ENCODE results near the gene ABHD2. TPM values are rescaled to one million over a fixed set of nuclear protein-coding genes. Genes with fewer than 3 reads are reported as not detected.

The ABHD2 gene
- total and polyA plus RNA-seq, 12 donors: 5.6 to 316 (median 135) TPM

GRCh38 chr15:89205991-89206585 lies 117.8 kb downstream of the ABHD2 start:
- TF ChIP-seq CTCF (IDR thresholded peaks at IDR 0.05): no peak
- no peak for TF ChIP-seq POLR2A (IDR thresholded peaks at IDR 0.05)
- Histone ChIP-seq H3K36me3 (replicated peaks in 1 of 2) (no peaks in the 10 kb centered on the region), H3K27ac (no peak overlapping the region), H3K4me3 (no peak overlapping the region), H3K27me3 (no peaks in the 10 kb centered on the region), H3K9me3 (replicated peaks in 1 of 3) (no peaks in the 10 kb centered on the region), H3K4me1 (replicated peaks in 1 of 2) (peaks cover 0 to 8% of the 10 kb centered on the region in 2 donors)
- no peak for DNase-seq
- WGBS, 4 donors: 59 to 68% (median 64%) methylated on average over 14 of the region's 14 CpGs
- intact Hi-C loops (cut with DNase I): no loop called here

- H3K27ac ChIP-seq: no peak overlapping the region
- no peaks in the 10 kb centered on the region for H3K9me3 ChIP-seq (replicated peaks in 1 of 3)
- intact Hi-C loops (cut with DNase I): no loop called here
- TF ChIP-seq CTCF (IDR thresholded peaks at IDR 0.05) (peak; percentile 84 to 98 (median 89)), POLR2A (IDR thresholded peaks at IDR 0.05) (no peak)
- H3K36me3 ChIP-seq (replicated peaks in 1 of 2): no peaks in the 10 kb centered on the region
- peak; percentile 70 to 86 (median 76) for DNase-seq
- peaks cover 0 to 8% of the 10 kb centered on the region in 2 donors for H3K4me1 ChIP-seq (replicated peaks in 1 of 2)
- no peaks in the 10 kb centered on the region for H3K27me3 ChIP-seq
- no peak overlapping the region for H3K4me3 ChIP-seq
- WGBS, 4 donors: 0 to 1% (median 1%) methylated on average over 7 to 14 of the region's 14 CpGs
Observed at GRCh38 chr15:89206908-89207331, 118.7 kb downstream of the ABHD2 start.

GRCh38 chr15:89208256-89208655 lies 120.0 kb downstream of the ABHD2 start:
- Histone ChIP-seq H3K27ac (no peak overlapping the region), H3K9me3 (replicated peaks in 1 of 3) (no peaks in the 10 kb centered on the region), H3K4me1 (replicated peaks in 1 of 2) (peaks cover 0 to 8% of the 10 kb centered on the region in 2 donors), H3K36me3 (replicated peaks in 1 of 2) (no peaks in the 10 kb centered on the region), H3K27me3 (no peaks in the 10 kb centered on the region), H3K4me3 (no peak overlapping the region)
- intact Hi-C loops (cut with DNase I): no loop called here
- no peak for TF ChIP-seq POLR2A (IDR thresholded peaks at IDR 0.05)
- TF ChIP-seq CTCF (IDR thresholded peaks at IDR 0.05): no peak
- no peak for DNase-seq

GRCh38 chr15:89209057-89209456 lies 120.8 kb downstream of the ABHD2 start:
- Histone ChIP-seq H3K27me3 (no peaks in the 10 kb centered on the region), H3K4me3 (no peak overlapping the region), H3K4me1 (replicated peaks in 1 of 2) (peaks cover 0 to 8% of the 10 kb centered on the region in 2 donors), H3K27ac (no peak overlapping the region), H3K36me3 (replicated peaks in 1 of 2) (no peaks in the 10 kb centered on the region), H3K9me3 (replicated peaks in 1 of 3) (no peaks in the 10 kb centered on the region)
- intact Hi-C loops (cut with DNase I): no loop called here
- WGBS, 4 donors: 79 to 92% (median 89%) methylated on average over 1 of the region's 1 CpG
- TF ChIP-seq CTCF (IDR thresholded peaks at IDR 0.05) (no peak), POLR2A (IDR thresholded peaks at IDR 0.05) (no peak)
- DNase-seq: no peak

All from adrenal gland (tissue), 12 donors.